Upper lobe of right lung (tissue), 1 donor: Measurements from ENCODE around the gene TNIP2. TPM values are rescaled to one million over a fixed set of nuclear protein-coding genes. Genes with fewer than 3 reads are reported as not detected.
A peak's percentile ranks its signal among the peaks of the same experiment; 100 is the strongest.
"Not testable (repeated sequence)": the region's sequence is repeated elsewhere in the genome, so short reads cannot be mapped to it uniquely, and the experiment has no call there.

Source experiments
- ATAC-seq: fragments of 200-7000 bp; cut with Tn5 transposase; one replicate; pipeline ENCODE4 v1.9.1; 2020; ENCODE audit warnings: mild to moderate bottlenecking, moderate library complexity
- DNase-seq: peaks from one replicate; pipeline ENCODE4 v3.0.0-alpha.2; 2020
- H3K27ac ChIP-seq: fragments of 200-600 bp; one replicate; pipeline ENCODE4 v1.8.0; 2022
- H3K27me3 ChIP-seq: fragments of 200-600 bp; one replicate; pipeline ENCODE4 v1.8.0; 2022; ENCODE audit warnings: mild to moderate bottlenecking
- H3K36me3 ChIP-seq: fragments of 200-600 bp; one replicate; pipeline ENCODE4 v1.8.0; 2022
- H3K4me1 ChIP-seq: fragments of 200-600 bp; one replicate; pipeline ENCODE4 v1.8.0; 2022
- H3K4me3 ChIP-seq: fragments of 200-600 bp; one replicate; pipeline ENCODE4 v1.8.0; 2022; ENCODE audit warnings: mild to moderate bottlenecking
- H3K9me3 ChIP-seq: fragments of 200-600 bp; one replicate; pipeline ENCODE4 v1.8.0; 2022
- CTCF ChIP-seq: fragments of 200-600 bp; IDR thresholded peaks from one replicate; pipeline ENCODE4 v1.8.0; 2022; ENCODE audit warnings: antibody characterized with exemption
- intact Hi-C: fragments of 100-400 bp; cut with DNase I; formaldehyde crosslinking; loops from one replicate; pipeline ENCODE4 v1.11.0; 2022
- total RNA-seq: library from RNA; stranded (reverse); fragmentation: NEBNext Ultra II Directional; extraction: Animal tissue kit (Norgen Biotek cat#: 25700); gene quantifications from one replicate; pipeline ENCODE4 v1.2.1, GENCODE V29; 2021
- donor health status: DM: no; HTN: yes; CAD: no; lungs with severe emphysema.

TNIP2 gene
- total RNA-seq, 1 donor from 2014 or later, result 43.4 TPM

GRCh38 chr4:2731907-2732317 lies 24.2 kb downstream of the TNIP2 start:
- H3K9me3 ChIP-seq, result no peaks in the 10 kb centered on the region
- no peak overlapping the region for H3K27ac ChIP-seq
- ATAC-seq (peak; percentile 17), DNase-seq (peak; percentile 48)
- no peak for TF ChIP-seq CTCF
- H3K36me3 ChIP-seq, result peaks cover 43% of the 10 kb centered on the region
- no peaks in the 10 kb centered on the region for H3K27me3 ChIP-seq
- no peak overlapping the region for H3K4me3 ChIP-seq
- H3K4me1 ChIP-seq, result no peaks in the 10 kb centered on the region
- intact Hi-C loops, result no loop called here

DNA sequence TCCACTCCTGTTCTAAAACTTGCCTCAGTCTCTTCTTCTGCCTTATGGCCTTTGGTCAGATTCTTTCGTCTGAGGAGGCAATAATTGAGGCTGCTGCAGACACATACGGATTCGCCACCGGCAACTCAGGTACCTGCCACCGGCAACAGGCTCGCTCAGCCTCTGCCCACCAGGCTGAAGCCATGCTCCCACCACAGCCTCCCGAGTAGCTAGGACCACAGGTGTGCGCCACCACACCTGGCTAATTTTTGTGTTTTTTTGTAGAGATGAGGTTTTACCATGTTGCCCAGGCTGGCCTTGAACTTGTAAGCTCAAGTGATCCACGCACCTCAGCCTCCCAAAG lies 26.6 kb downstream of the TNIP2 start:
- H3K27ac ChIP-seq, result no peak overlapping the region
- intact Hi-C loops, result no loop called here
- no peak for ATAC-seq

DNA sequence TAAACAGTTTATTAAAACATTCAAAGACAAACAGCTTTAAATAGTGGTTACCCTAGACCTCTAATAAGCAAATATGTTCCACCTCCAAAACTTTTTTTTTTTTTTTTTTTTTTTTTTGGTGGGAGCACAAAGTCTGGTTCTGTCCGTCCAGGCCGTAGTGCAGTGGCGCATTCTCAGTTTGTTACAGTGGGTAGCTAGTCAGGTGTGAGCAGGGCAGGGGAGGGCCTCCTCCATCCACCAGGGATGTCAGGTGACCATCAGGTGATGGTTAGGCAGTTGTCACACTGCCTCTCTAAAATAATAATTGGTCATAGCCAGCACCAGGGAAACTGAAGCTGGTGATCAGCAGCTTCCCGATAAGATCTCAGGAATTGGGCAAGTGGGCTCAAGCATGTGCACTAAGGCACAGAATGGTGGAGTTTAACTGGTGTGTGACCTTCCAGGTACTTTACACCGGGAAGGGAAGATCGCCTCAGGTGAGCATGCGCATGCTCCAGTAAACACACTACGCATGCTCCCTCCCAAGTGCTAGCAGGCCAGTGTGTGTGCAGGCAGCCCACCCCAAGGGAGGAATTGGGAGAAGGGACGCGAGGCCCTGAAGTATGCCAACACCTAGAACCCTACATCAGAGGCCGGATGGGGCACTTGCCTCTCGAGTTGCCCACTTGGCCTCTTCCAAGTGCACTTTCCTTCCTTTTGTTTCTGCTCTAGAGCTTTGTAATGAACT lies 27.2 kb downstream of the TNIP2 start:
- DNase-seq (no peak), ATAC-seq (no peak)
- no peak for TF ChIP-seq CTCF
- Histone ChIP-seq H3K27me3 (no peaks in the 10 kb centered on the region), H3K9me3 (no peaks in the 10 kb centered on the region), H3K4me3 (no peak overlapping the region), H3K27ac (no peak overlapping the region), H3K36me3 (peaks cover 51% of the 10 kb centered on the region), H3K4me1 (no peaks in the 10 kb centered on the region)
- intact Hi-C loops, result no loop called here

More for the DNA sequence above, 26.6 kb downstream of the TNIP2 start:
- no peaks in the 10 kb centered on the region for H3K9me3 ChIP-seq
- H3K4me3 ChIP-seq, result no peak overlapping the region
- peaks cover 50% of the 10 kb centered on the region for H3K36me3 ChIP-seq
- TF ChIP-seq CTCF, result no peak
- no peaks in the 10 kb centered on the region for H3K4me1 ChIP-seq
- DNase-seq, result no peak
- H3K27me3 ChIP-seq, result no peaks in the 10 kb centered on the region

- H3K4me1 ChIP-seq, result no peaks in the 10 kb centered on the region
- intact Hi-C loops, result no loop called here
- H3K27me3 ChIP-seq, result no peaks in the 10 kb centered on the region
- H3K36me3 ChIP-seq, result peaks cover 47% of the 10 kb centered on the region
- no peak overlapping the region for H3K27ac ChIP-seq
- DNase-seq (no peak), ATAC-seq (no peak)
- no peaks in the 10 kb centered on the region for H3K9me3 ChIP-seq
- TF ChIP-seq CTCF, result no peak
- H3K4me3 ChIP-seq, result no peak overlapping the region
Observed at GRCh38 chr4:2728221-2728620, 27.9 kb downstream of the TNIP2 start.

- H3K9me3 ChIP-seq, intact Hi-C loops, H3K27ac ChIP-seq, H3K27me3 ChIP-seq, ATAC-seq, H3K4me3 ChIP-seq, H3K4me1 ChIP-seq: not testable (repeated sequence)
- DNase-seq, result peak; percentile 15
- peaks cover 43% of the 10 kb centered on the region for H3K36me3 ChIP-seq
Observed at GRCh38 chr4:2726881-2727280, 29.3 kb downstream of the TNIP2 start.

- H3K4me3 ChIP-seq, result no peak overlapping the region
- intact Hi-C loops, result no loop called here
- ATAC-seq, result no peak
- peaks cover 48% of the 10 kb centered on the region for H3K36me3 ChIP-seq
- H3K27me3 ChIP-seq, result no peaks in the 10 kb centered on the region
- TF ChIP-seq CTCF, result no peak
- H3K27ac ChIP-seq, result no peak overlapping the region
- DNase-seq, result peak; percentile 18
- no peaks in the 10 kb centered on the region for H3K4me1 ChIP-seq
- H3K9me3 ChIP-seq, result no peaks in the 10 kb centered on the region
Observed at GRCh38 chr4:2725380-2725779, 30.8 kb downstream of the TNIP2 start.
